HG03575 (cell line): ENCODE measurements around the gene KIF26B.

Source experiments
- ATAC-seq: cut with Tn5 transposase; IDR thresholded peaks from one replicate; pipeline ENCODE4 v1.9.1; 2021; ENCODE audit not compliant: unreplicated experiment, insufficient number of reproducible peaks, low FRiP score; ENCODE audit errors: extremely low read depth

The KIF26B gene

DNA sequence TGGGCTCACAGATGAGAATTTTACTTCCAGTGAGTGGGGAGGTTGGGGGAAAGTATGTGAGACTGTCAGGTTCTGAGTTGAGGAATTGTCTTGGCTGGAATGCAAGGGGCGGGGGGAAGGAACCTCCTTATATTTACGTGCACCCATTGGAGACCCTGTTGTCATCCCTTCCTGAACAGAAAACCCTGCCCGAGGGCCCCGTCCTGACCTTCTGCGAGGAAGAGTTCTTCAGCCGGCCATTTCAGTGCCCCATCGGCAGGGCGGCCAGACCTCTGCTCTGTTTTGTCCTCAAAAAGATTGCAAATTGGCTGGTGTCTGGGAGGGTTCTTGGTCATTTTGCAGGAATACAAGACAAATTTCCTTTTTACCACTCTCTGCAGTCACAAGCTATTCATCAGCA lies 7.1 kb downstream of the KIF26B start:
- ATAC-seq: no peak

DNA sequence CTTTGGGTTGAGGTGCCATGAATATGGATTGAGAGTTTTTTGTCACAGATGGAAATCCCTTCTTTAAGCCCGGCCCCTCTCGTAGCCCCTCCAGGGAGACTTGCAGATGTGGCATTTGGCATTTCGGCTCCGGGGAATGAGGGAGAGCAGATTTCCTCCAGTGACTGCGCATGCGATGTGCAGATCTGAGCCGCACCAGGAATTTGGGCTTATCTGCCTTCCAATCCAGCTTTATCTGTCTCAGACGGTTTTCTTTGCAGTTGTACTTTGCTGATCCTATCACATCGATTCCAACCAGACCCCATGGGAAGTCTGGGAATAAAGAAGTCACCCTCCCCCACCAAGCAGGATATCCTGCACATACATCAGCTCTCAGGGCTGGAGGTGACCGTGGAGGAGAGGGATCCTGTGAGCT lies 11.7 kb downstream of the KIF26B start:
- ATAC-seq: no peak

DNA sequence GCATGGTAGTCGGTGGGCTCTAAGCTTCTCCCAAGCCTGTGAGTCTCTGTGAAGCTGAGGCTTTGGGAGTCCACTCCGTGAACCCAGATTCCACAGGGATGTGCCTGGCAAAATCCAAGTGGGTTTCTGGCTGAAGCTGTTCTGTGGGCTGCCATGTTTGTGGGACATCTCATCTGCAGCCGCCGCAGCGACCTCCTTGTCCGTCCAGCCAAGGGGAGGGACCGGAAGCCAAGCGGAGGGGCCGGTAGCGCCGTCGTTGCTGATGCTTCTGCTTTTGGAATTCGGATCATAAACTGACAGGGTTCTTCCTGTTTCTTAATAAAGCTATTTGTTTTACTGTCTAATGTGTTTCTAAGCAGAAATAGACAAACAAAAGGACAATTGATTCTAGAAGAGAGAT lies 13.3 kb downstream of the KIF26B start:
- ATAC-seq: no peak

DNA sequence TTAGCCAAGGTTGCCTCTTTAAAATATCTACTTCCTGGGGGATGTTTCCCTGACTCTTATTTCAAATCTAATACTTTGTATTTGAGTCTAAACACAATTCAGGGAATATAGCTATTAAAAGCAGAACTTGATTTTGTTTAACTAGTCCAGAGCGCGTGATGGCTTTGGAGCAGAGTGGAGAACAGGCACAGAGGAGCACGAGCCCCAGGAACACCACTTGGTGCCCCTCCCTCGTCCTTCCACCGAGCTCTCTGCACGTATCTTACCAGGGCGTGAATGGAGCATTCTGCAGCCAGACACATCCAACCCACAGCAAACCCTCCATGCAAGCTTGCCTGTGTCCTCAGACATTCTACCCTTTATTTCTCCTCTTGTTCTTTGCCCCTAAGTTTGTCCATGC lies 14.1 kb downstream of the KIF26B start:
- ATAC-seq: no peak

DNA sequence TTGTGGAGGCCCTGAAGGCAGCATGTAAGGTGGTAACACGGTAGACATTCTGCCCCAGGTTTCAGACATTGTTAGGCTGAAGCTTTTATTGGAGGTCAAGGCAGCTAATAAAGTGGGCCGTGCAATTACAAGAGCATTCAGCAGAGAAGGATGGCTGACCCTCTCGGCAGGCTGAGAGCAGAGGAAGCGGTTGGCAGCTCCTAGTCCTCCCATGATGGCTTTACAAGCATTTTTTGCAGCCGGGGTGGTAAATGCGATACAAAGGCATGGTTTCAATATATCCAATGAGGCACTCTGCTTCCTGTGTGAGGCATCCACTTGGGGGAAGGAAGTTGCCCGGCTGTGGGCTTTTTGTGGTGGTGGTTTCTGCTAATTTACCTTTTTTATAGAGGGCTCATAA lies 14.6 kb downstream of the KIF26B start:
- ATAC-seq: no peak

DNA sequence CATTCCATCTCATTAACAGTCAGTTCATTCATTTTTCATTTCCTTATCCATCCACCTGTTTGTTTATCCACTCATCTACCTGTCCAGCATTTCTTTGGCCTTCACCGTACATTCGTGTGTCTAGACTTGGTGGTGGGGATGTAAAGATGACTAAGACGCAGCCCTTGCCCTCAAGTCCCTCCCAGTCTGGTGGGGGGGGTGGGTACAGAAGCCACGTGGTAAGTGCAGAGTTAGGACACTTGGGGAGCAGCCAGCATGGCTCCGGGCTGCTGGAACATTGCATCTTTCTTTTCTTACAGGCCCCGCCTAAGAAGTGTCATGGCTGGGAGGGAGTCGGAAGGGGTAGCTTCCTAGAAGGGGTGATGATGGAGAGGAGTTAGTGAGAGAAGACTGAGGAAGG lies 17.2 kb downstream of the KIF26B start:
- ATAC-seq: no peak

DNA sequence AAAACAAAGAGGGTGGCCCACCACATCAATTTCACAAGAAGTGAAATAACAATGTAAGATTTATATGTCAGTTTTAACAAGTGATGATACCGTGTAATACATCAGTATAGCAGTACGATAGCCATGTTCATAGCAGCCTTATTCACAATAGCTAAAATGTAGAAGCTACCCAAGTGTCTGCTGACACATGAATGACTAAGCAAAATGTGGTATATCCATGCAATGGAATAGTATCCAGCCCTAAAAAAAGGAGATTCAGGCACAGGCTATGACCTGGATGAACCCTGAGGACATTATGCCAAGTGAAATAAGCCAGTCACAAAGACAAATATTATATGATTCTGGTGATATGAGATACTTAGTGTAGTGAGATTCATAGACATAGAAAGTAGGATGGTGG lies 18.0 kb downstream of the KIF26B start:
- ATAC-seq: no peak

DNA sequence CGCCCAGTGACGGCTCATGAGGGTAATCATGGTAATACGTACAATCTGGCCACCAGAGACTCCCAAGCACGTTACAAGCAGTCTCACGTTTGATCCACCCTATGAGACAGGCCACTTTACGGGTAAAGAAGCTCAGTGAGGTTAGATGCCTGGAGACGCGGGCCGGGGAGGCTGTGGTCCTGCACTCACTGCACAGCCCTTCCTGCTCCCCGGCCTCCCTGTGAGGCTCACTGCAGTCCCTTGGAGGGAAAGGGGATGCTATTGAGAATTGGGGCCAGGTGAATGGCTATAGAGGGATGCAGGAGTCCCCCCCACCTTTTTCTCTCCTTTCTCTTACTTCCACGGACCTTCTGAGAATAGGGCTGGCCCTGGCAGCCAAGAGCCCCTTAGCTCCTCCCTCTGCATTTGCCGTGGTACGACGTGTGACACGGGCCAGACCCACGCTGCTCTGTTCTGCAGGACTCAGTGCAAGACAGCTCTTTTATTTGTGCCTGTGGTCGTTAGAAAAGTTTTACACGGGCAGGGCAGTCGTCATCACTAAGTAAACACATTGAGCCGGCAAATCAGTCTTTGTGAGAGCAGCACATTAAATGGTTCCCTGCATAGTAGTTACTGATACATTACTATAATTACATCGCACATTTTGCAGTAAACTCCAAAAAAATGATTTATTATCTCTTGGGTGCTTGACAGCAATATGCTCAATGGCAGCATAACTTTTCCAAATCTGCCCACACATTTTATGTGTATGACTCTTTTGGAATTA lies 18.8 kb downstream of the KIF26B start:
- no peak for ATAC-seq

DNA sequence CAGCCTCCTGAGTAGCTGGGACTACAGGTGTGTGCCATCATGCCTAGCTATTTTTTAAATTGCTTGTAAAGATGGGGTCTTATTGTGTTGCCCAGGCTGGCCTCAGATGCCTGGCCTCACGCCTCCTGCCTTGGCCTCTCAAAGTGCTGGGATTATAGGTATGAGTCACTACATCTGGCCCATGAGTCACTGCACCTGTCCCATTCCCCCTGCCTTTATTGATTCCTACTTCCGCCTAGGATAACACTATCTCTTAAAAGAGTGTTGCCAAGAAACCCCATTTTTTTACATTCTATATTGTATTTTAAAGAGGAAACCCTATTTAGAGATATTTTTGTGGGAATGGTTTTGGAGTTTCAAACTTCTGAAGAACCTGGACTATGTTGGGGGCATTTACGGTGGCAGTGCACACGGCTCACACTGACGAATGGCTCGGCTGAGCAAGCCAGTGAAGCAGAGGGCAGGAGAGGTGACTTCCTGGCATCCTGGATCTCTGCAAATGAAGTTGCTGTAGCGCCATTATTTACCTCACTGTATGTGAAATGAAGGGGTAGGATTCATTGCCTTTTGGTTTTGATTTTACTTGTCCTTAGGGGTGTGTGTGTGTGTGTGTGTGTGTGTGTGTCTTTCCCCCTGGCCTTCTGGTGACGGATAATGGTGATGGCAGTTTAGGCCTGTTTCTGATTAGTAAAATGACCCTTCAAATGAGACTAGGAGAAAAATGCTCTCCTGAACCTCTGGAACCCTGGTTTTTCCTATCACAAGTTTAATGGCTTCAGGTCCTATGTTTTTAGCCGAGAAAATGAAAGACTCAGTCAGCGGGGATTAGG lies 22.5 kb downstream of the KIF26B start:
- ATAC-seq: no peak

DNA sequence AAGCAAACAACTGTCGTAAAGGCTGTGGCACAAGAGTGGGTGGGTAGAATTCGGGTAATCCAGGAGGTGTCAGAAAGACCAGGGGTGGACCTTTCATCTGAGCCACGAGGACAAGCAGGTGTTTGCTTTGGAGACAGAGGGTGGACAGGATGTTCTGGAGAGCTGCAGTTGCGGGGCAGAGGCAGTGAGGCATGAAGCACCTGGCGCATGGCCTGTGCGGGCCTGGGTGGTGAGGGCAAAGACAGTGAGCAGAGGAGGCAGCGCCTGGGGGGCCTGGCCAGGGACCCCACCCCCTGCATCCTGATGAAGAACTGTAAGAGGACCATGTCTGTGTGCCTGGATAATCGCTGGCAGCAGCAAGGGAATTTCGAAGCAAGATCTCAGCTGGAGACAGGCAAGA lies 24.9 kb downstream of the KIF26B start:
- ATAC-seq: no peak

DNA sequence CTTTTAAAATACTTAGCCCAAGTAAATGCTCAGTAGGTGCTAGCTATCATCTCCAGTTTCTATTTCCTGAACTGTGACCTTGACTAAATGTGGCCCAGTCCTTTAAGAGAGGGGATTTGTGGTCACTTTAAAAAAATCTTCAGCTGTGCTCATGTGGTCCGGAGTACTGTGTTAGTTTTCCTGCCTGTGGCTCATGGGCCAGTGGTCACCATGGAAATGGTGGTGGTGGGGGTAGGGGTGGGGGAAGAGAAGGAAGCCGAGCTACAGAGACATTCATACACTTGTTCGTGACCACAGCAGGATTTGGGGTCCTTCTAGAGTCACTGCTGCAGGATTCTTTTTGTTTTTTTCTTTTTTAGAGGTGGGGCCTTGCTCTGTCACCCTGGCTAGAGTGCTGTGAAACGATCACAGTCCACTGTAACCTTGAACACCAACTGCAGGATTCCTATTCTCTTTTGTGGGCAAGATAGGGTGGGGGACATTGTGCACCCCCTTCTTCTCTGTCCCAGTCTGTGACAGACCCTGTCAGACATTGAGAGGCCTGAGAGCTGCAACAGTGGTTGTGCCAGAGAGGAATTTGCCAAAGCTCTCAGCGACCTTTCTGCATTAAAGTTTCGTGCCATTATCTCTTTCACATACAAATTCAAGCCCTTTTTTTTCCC lies 25.8 kb downstream of the KIF26B start:
- ATAC-seq: no peak

DNA sequence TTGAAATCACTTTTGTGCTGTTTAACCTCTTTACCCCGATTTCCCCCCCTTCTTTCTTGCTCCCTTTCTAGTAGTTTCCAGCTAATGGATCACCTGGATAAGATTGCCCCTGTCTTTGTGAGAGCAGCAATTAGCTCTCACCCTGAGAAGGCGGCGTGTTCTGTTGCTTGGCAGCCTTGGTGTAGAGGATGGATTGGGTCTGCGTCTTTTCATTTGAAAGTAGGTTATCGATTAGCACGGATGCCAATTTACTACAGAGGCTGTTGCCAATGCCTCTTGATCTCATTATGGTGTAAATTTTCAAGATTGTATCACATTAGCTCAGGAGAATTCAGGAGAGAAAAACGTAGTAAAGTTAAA lies 26.4 kb downstream of the KIF26B start:
- ATAC-seq: no peak

DNA sequence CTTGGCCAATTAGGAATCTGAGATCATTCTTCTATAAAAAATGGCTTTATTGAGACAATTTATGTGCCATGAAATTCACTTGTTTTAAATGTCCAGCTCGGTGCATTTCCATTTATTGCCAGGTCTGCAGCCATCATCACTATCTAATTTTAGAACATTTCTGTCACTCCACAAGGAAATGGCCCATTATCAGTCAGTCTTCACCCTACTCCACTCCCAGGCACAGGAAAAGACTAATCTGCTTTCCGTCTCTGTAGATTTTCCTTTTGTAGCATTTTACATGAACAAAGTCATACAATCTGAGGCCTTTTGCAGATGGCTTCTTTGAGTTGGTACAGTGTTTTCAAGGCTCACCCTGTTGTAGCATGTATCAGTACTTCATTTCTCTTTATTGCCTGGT lies 27.2 kb downstream of the KIF26B start:
- no peak for ATAC-seq

DNA sequence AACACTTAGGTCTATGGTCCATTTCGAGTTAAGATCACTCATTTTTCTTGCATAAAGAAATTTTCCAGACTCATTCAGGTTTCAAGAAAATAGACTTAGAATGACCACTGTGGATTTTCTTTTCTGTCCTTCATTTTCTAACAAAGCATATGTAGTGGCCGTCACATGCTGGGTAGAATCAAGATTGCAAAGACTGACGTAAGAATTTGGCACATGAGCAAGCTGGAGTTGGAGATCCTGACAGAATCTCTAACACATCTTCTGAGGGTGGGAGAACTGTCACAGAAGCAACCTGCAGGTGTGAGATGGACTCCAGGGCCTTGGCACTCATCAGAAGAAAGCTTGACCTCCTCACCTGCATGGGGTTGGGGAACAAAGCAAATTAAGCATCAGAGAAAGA lies 28.6 kb downstream of the KIF26B start:
- ATAC-seq: no peak

DNA sequence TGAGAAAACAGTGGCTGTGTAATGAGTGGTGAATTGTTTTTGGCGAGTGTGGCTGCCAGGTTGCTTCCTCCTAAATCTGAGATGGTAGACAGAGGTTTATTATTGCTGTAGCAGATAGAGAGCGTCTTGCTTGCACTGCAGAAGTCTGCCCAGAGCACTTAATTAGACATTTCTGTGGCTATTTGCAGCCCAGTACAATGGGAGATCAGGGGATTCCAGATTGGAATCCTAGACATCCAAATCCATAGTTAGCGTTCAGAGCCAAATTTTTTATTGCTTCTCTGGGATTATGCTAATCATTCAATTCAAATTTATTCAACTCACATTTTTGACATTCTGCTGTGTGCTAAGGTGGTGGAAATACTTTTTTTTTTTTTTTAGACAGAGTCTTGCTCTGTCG lies 30.0 kb downstream of the KIF26B start:
- ATAC-seq: no peak

DNA sequence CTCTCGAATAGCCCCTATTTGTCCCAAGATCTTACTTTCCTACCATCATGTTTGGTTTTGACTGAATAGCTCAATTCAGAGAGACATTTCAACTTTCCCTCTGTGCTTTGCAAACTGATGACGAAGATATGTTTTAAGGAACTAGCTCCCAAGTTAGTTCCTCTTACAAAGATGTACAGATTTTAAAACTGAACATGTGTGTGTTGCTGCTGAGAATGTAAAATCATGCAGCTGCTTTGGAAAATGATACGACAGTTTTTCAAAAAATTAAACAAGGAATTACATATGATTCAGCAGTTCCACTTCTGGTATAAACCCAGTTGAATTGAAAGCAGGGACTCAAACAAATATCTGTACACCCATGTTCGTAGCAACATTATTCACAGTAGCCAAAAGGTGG lies 33.6 kb downstream of the KIF26B start:
- no peak for ATAC-seq

DNA sequence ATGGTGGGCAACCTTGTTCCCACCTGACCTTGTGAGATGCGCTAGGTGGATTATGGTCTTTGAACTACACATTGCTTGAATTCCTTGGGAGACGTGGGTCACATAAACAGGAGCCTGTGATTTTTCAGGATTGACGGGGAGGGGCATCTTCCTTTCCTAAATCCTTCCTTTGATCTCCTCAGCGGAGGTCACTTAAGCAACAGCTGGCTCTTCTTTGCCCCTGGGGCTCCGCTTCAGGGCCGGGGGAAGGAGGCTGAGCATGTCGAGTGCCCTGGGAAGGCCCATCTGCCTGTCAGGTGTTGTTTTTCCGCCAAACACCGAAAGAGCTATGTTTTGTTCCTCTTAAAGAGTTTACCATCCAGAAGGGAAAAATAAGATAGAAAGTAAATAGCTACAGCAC lies 40.6 kb downstream of the KIF26B start:
- no peak for ATAC-seq

DNA sequence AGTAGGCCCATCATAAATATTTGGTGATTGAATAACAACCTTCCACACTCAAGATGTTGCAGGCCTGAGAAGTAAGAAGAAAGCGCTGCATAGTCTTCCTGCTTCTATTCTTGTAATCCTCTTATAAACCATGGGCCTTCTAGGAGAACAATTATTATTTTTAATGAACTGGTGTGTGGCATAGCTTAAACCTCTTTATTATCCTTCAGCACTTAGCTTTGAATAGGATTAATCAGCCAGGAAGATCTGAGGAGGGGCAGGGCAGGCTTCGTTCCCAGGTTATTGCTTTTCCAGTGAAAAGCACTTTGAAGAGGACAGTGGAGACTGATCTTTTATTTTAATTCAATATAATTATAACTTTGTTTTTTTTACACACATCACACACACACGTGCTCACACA lies 42.3 kb downstream of the KIF26B start:
- ATAC-seq: no peak

DNA sequence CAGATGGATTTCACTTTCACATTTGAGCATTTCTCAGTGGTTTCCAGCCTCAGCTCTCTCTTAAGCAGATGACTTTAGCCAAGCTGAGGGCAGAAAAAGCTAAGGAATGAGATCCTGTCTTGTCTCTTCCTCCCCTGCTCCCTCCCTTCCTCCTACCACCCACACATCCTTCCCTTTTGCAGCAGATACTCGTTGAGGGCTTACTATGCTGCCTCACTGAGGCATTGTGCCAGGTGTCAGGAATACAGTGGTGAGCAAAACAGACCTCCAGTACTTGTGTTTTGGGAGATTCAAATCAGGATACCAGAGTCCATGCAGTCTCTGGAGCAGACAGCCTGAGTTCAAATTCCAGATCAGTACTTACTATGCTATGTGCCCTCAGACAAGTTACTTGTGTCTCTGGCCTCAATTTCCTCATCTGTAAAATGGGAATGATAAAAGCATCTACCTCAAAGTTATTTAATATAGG lies 43.2 kb downstream of the KIF26B start:
- no peak for ATAC-seq
